Measurements from ENCODE around the gene CENPN.

DNA sequence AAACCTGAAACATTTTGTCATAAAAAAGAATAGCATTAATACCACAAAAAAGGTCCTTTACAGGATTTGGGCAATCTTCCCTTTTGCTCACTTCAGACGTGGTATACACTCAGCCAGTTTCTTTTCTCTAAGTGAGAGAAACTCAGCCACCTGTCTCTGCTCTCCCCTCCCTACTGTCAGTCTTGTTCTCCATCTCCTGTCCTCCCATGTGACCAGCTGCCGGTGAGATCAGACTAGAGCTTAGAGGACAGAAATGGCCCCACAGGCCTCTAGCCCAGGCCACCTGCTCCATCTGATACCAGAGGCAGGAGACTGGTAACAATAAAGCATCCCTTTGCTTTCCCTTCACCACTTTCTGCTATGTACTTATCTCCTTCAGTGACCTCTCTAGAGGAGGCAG, 35.2 kb upstream of the CENPN start:
- TF ChIP-seq, protein P1, sequence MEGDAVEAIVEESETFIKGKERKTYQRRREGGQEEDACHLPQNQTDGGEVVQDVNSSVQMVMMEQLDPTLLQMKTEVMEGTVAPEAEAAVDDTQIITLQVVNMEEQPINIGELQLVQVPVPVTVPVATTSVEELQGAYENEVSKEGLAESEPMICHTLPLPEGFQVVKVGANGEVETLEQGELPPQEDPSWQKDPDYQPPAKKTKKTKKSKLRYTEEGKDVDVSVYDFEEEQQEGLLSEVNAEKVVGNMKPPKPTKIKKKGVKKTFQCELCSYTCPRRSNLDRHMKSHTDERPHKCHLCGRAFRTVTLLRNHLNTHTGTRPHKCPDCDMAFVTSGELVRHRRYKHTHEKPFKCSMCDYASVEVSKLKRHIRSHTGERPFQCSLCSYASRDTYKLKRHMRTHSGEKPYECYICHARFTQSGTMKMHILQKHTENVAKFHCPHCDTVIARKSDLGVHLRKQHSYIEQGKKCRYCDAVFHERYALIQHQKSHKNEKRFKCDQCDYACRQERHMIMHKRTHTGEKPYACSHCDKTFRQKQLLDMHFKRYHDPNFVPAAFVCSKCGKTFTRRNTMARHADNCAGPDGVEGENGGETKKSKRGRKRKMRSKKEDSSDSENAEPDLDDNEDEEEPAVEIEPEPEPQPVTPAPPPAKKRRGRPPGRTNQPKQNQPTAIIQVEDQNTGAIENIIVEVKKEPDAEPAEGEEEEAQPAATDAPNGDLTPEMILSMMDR (IDR thresholded peaks at IDR 0.05) = no peak
- TF ChIP-seq POLR2A (IDR thresholded peaks at IDR 0.05) = no peak
